Caco-2 (cell line): ENCODE measurements around the gene ADGB. TPM values are rescaled to one million over a fixed set of nuclear protein-coding genes. Genes with fewer than 3 reads are reported as not detected.

ENCODE experiments used
- BruUV-seq: library from RNA; stranded (reverse); fragments of 400-500 nt; replicated peaks from 2 replicates; lab custom pipeline; 2021; lab: Mats Ljungman, UMichigan
- CTCF ChIA-PET: fragments of 300-600 bp; sonication (Branson Sonifier 250); formaldehyde crosslinking; loops from one replicate; lab custom pipeline; 2022; ENCODE audit warnings: antibody characterized with exemption; lab: Charles Lee
- POLR2A ChIA-PET: fragments of 300-600 bp; sonication (Branson Sonifier 250); formaldehyde crosslinking; loops from one replicate; lab custom pipeline; 2022; ENCODE audit warnings: antibody characterized with exemption; lab: Charles Lee
- DNase-seq, 2 experiments: peaks; one replicate each; pipeline versions ENCODE4 v3.0.0 to v3.0.0-alpha.2; 2020 to 2022
- H3K27me3 ChIP-seq: replicated peaks from 2 replicates; pipeline ENCODE4 v1.6.0; 2011; ENCODE audit warnings: low read length; ENCODE audit not compliant: control insufficient read depth, insufficient read depth
- H3K36me3 ChIP-seq: 2 replicates; pipeline ENCODE4 v1.5.1; 2011; ENCODE audit warnings: low read length; ENCODE audit not compliant: control insufficient read depth, insufficient read depth
- H3K4me1 ChIP-seq: fragments of 250-450 bp; sonication (Bioruptor Pico); 2 replicates; pipeline ENCODE4 v1.5.1; 2020; ENCODE audit warnings: mild to moderate bottlenecking
- H3K4me3 ChIP-seq: 2 replicates; pipeline ENCODE4 v1.5.1; 2011; ENCODE audit warnings: low read depth, mild to moderate bottlenecking, control low read depth, low read length
- H3K9me3 ChIP-seq: fragments of 250-450 bp; sonication (Bioruptor Pico); 2 replicates; pipeline ENCODE4 v1.5.1; 2020; ENCODE audit warnings: mild to moderate bottlenecking, moderate library complexity
- H3K27ac Mint-ChIP-seq: one replicate; pipeline ENCODE4 v1.8.0; 2022; ENCODE audit warnings: mixed read lengths; ENCODE audit not compliant: unreplicated experiment
- H3K27me3 Mint-ChIP-seq: one replicate; pipeline ENCODE4 v1.8.0; 2022; ENCODE audit warnings: mixed read lengths; ENCODE audit not compliant: insufficient read depth, unreplicated experiment
- H3K36me3 Mint-ChIP-seq: one replicate; pipeline ENCODE4 v1.8.0; 2022; ENCODE audit warnings: mild to moderate bottlenecking, mixed read lengths; ENCODE audit not compliant: insufficient read depth, unreplicated experiment
- H3K4me1 Mint-ChIP-seq: one replicate; pipeline ENCODE4 v1.8.0; 2022; ENCODE audit warnings: low read depth, mixed read lengths; ENCODE audit not compliant: unreplicated experiment
- H3K4me3 Mint-ChIP-seq: one replicate; pipeline ENCODE4 v1.8.0; 2022; ENCODE audit warnings: mild to moderate bottlenecking, moderate library complexity, mixed read lengths; ENCODE audit not compliant: unreplicated experiment
- H3K9me3 Mint-ChIP-seq: one replicate; pipeline ENCODE4 v1.8.0; 2022; ENCODE audit warnings: mixed read lengths; ENCODE audit not compliant: unreplicated experiment
- intact Hi-C: fragments of 100-400 bp; cut with micrococcal nuclease; formaldehyde crosslinking; loops from one replicate; pipeline ENCODE4 v1.10.0; 2022; ENCODE audit not compliant: unreplicated experiment
- total RNA-seq: library from RNA; stranded (reverse); gene quantifications from 2 replicates; pipeline ENCODE4 v1.2.3, GENCODE V29; 2022
- TF ChIP-seq, protein P1 (sequence below), 2 experiments: fragments of 200-600 bp in 1 of 2; IDR thresholded peaks; 1 replicate in 1 of 2; 2 replicates in 1 of 2; pipeline versions ENCODE4 v1.5.1 to v1.8.0; 2011 to 2022; ENCODE audit warnings: antibody characterized with exemption in 1 of 2, control low read depth in 1 of 2, inconsistent platforms in 1 of 2, low read depth in 1 of 2, low read length in 1 of 2, mild to moderate bottlenecking in 1 of 2, moderate library complexity in 1 of 2; ENCODE audit not compliant: insufficient read depth in 1 of 2, severe bottlenecking in 1 of 2, unreplicated experiment in 1 of 2

The ADGB gene
- total RNA-seq, 1 experiment from 2014 or later = not detected

GRCh38 chr6:146860583-146860982 lies 261.8 kb downstream of the ADGB start:
- H3K27me3 ChIP-seq = no peaks in the 10 kb centered on the region; the same call in 1 of the 2 replicates
- no TSS peak for BruUV-seq
- no peak overlapping the region for H3K4me3 Mint-ChIP-seq
- no peak overlapping the region for H3K27ac Mint-ChIP-seq
- ChIA-PET CTCF (no interaction called here), POLR2A (no interaction called here)
- H3K4me1 ChIP-seq = no peaks in the 10 kb centered on the region
- no peaks in the 10 kb centered on the region for H3K9me3 ChIP-seq
- H3K4me1 Mint-ChIP-seq = no peaks in the 10 kb centered on the region
- no peaks in the 10 kb centered on the region for H3K27me3 Mint-ChIP-seq
- H3K9me3 Mint-ChIP-seq = no peaks in the 10 kb centered on the region
- no peak overlapping the region for H3K4me3 ChIP-seq
- no peaks in the 10 kb centered on the region for H3K36me3 ChIP-seq
- no peak for DNase-seq
- TF ChIP-seq, protein P1, sequence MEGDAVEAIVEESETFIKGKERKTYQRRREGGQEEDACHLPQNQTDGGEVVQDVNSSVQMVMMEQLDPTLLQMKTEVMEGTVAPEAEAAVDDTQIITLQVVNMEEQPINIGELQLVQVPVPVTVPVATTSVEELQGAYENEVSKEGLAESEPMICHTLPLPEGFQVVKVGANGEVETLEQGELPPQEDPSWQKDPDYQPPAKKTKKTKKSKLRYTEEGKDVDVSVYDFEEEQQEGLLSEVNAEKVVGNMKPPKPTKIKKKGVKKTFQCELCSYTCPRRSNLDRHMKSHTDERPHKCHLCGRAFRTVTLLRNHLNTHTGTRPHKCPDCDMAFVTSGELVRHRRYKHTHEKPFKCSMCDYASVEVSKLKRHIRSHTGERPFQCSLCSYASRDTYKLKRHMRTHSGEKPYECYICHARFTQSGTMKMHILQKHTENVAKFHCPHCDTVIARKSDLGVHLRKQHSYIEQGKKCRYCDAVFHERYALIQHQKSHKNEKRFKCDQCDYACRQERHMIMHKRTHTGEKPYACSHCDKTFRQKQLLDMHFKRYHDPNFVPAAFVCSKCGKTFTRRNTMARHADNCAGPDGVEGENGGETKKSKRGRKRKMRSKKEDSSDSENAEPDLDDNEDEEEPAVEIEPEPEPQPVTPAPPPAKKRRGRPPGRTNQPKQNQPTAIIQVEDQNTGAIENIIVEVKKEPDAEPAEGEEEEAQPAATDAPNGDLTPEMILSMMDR (IDR thresholded peaks at IDR 0.05; ENCODE audit: insufficient read depth in 1 of 2, low read depth in 1 of 2, low read length in 1 of 2, severe bottlenecking in 1 of 2, unreplicated experiment in 1 of 2) = no peak
- H3K36me3 Mint-ChIP-seq = no peaks in the 10 kb centered on the region
- intact Hi-C loops = no loop called here

GRCh38 chr6:146861029-146861563 lies 262.3 kb downstream of the ADGB start:
- Mint-ChIP-seq H3K4me1 (no peaks in the 10 kb centered on the region), H3K4me3 (no peak overlapping the region), H3K9me3 (no peaks in the 10 kb centered on the region), H3K27me3 (no peaks in the 10 kb centered on the region), H3K27ac (no peak overlapping the region), H3K36me3 (no peaks in the 10 kb centered on the region)
- CTCF ChIA-PET = no interaction called here
- Histone ChIP-seq H3K4me3 (no peak overlapping the region), H3K36me3 (no peaks in the 10 kb centered on the region), H3K27me3 (no peaks in the 10 kb centered on the region; the same call in 1 of the 2 replicates), H3K4me1 (no peaks in the 10 kb centered on the region), H3K9me3 (no peaks in the 10 kb centered on the region)
- intact Hi-C loops = no loop called here
- DNase-seq = no peak
- no TSS peak for BruUV-seq
- TF ChIP-seq, protein P1 (IDR thresholded peaks at IDR 0.05; ENCODE audit: insufficient read depth in 1 of 2, low read depth in 1 of 2, low read length in 1 of 2, severe bottlenecking in 1 of 2, unreplicated experiment in 1 of 2) = no peak
- POLR2A ChIA-PET = no interaction called here

DNA sequence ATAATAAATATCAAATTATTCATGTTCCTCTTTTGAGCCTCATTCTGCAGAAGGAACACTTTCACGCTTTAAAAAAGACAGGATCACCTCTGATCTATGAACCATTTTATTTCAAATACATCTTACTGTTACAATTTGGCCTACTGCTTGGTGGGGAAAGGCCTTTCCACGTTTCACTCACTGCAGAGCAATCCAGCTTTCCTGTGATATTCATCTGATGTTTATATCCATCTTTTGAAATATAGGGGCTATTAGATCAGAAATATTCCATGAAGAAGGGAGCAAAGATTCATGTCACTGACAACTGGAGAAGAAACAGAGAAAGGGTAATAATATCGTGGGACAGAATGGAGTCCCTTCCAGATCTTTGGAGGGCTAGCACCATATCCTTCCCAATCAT lies 262.9 kb downstream of the ADGB start:
- CTCF ChIA-PET = no interaction called here
- Mint-ChIP-seq H3K36me3 (no peaks in the 10 kb centered on the region), H3K9me3 (no peaks in the 10 kb centered on the region), H3K27ac (no peak overlapping the region), H3K4me1 (no peaks in the 10 kb centered on the region), H3K27me3 (no peaks in the 10 kb centered on the region), H3K4me3 (no peak overlapping the region)
- TF ChIP-seq, protein P1 (IDR thresholded peaks at IDR 0.05; ENCODE audit: insufficient read depth in 1 of 2, low read depth in 1 of 2, low read length in 1 of 2, severe bottlenecking in 1 of 2, unreplicated experiment in 1 of 2) = no peak
- intact Hi-C loops = no loop called here
- Histone ChIP-seq H3K4me1 (no peaks in the 10 kb centered on the region), H3K27me3 (no peaks in the 10 kb centered on the region), H3K4me3 (no peak overlapping the region), H3K9me3 (no peaks in the 10 kb centered on the region), H3K36me3 (no peaks in the 10 kb centered on the region)
- POLR2A ChIA-PET = no interaction called here
- no peak for DNase-seq
- BruUV-seq = no TSS peak
